ENCODE results near the gene NKX6-1.

Gene NKX6-1

DNA sequence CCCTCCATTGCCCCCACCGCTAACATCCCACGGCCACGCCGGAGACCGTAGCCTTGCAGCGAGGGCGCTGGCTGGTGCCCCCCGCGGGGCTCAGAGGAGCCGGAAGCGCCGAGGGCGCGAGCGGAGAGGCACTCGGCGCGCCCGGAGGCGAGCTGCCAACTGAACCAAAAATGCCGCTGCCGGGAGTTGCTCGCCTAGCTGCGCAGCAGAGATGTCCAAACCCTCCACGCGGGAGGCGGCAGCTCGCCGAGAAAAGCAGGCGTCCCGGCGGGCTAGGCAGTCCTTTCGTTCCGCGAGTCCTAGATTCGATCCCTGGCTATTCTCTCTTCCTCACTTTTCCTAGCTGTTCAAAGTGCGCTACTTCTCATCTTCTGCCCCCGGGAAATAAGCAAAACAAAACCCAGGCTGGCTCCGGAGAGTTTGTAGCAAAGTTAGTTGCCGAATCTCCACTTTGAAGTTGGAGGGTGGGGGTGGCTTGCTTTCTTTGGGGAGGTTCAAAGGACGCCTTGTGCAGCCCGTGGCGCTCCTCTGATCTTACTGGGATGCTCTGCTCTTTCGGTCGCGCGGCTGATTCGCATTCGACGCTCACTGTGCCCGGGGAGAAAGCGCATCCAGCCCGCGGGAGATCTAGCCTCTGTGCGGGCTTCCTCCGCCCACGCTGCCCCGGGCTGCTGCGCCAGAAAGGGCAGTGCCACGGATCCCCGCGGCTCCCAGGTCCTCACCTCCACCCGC, 723 bp downstream of the NKX6-1 start:
- DNase-seq (ENCODE audit: low read depth, low spot score), result no peak

DNA sequence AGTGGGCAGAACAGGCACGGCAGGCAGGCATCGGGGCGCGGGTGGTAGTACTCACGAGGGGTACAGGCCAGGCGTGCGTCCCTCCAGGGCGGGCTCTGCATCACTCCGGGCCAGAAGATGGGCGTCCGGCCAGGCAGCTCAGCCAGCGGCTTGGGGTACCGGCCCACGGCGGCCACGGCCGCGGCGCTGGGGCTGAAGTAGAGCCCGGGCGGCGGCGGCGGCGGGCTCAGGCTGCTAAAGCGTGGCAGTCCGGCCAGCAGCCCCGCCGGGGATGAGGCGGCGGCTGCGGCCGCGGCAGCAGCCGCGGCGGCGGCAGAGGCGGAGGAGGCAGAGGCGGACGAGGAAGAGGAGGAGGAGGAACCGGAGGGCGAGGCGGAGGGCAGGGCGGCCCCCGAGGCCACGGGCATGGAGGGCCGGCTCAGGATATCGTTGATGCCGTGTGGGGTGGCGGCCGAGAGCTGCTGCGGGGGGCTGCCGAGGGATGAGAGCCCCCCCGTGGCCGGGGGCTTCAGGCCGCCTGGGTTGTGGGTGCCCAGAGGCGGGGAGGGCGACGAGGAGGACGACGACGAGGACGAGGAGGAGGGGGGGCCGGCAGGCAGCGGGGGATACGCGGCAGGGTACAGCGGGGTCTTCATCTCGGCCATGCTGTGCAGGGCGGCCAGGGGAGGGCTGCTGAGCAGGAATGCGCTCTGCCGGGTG, 1.4 kb downstream of the NKX6-1 start:
- no peak for DNase-seq (ENCODE audit: low read depth, low spot score)

DNA sequence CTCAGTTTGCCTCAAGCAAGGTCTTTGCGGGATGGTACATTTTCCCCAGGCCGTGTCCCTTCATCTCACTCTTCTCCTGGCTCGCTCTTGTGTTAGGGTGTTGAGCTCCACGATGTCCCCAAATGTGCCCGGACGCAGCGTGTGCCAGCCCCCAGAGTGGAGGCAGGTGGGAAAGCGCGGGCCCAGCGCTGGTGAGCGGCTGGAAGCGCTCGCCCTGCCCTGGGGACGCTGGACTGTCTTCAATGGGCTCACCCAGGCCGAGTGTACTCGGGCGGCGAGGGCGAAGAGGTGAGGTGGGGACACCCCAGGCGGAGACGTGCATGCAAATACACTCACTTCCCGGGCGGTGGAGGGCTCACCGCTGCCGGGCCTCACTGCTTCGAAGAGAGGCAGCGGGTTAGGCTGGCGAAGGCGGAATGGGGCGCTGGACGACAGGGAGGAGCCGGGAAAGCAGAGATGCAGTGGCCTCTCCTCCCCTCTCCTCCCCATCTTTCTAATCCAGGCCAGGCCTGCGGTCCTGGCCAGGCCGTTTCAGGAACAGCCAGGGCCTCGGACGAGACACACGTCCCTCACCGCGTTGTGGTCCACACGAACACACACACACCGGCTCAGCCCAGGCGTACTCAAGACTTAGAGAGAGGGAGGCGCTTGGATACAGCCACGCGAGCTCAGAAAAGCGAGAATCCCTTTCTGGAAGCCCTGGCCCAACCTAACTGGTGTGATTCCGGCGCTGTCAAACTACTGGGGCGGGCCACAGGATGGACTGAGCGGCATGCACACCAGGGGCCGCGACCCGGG, 2.2 kb downstream of the NKX6-1 start:
- DNase-seq (ENCODE audit: low read depth, low spot score), result no peak

DNA sequence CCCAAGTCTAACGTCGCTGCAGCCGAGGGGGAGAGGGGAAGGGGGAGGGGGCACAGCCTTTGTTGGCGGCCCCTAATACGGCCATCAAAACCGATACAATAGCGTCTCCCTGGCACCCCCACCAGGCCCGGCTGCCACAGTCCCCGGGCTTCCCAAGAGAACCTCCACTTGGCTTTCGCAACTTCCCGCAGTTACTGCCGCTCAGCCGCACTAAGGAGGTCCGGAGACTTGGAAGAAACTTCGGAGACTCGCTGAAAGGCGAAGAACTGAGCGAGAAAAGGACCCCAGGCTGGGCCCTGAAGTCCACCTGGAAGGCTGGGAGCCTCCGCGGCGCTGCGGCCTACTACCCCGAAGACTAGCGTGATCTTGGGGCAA, 2.8 kb downstream of the NKX6-1 start:
- no peak for DNase-seq (ENCODE audit: low read depth, low spot score)

DNA sequence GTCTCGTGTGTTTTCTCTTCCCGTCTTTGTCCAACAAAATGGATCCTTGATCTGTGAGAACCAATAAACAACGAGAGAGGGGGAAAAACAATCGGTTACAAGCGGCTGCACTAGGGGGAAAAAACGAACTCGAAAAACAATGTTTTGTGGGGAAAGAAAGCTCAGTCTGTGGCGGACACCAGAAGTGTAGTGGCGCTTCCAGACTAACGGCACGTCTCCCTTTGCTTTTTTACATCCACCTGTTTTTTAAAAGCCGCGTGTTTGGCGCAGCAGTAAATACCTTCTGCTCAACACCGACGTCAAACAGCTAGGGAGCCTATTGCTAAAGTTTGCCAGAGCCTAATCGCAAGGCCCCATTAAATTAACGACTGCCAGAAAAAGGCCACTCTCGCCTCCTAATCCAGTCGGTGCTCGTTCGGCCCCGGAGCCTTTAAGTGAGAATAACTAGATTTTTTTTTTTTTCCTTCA, 3.3 kb downstream of the NKX6-1 start:
- DNase-seq (ENCODE audit: low read depth, low spot score), result no peak

DNA sequence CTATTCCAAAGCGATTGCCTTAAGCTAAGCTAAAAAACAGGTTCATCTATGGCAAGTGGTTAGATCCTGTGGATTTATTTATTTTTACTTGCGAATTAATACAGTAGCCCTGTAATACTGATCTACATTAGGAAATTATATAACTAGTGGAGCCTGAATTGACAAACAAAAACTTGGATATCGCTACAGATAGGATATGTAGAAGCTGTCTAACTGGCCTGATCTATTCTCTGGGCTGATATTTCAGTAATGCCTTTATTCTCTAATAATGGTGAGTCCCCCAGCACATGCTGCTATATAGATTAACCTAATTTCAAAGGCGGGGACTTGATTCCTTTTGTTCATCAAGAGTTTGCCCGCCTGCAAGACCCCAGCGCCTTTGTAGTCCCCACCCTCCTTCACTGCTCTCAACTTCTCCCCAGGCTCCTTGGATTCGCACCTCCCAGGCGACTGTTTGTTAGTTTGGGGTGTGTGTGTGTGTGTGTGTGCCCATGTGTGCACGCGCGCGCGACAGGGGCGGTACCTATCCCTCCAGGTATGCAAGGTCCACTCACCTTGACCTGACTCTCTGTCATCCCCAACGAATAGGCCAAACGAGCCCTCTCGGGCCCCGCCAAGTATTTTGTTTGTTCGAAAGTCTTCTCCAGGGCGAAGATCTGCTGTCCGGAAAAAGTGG, 3.8 kb downstream of the NKX6-1 start:
- DNase-seq (ENCODE audit: low read depth, low spot score), result no peak

DNA sequence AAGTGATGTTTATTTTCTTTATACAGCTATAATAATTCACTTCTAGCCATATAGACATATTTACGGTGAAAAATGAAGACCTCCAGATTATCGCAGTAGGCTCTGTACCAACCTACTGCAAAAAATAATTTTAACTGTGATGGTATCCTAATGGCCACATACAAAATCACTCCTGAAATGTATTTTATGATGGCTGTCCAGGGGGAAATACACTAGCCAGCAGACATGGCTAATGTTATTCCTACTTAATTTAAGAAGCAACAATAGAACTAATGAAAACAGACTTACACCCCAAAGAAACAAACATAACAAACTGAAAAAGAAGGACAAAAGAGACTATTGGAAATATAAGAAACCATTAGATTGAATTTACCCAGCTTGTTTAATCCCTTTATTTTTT, 4.6 kb downstream of the NKX6-1 start:
- DNase-seq (ENCODE audit: low read depth, low spot score), result no peak

DNA sequence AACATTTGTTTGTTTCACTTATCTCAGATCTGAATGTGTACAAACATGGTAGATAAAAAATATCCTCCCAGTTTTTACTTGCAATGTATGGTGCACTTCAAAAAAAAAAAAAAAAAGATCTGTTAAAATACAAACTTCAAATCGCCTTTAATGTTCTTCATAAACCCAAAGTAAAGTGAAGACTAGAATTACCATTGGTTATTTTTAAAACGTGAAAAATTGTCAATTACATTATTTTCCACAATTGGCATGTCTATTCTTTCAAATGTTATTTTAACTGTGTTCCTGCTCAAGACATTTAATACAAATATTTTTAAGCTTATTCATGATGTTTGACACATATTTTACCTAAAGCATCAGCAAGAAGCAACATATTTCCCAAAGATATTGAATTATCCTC, 5.0 kb downstream of the NKX6-1 start:
- DNase-seq (ENCODE audit: low read depth, low spot score), result no peak

DNA sequence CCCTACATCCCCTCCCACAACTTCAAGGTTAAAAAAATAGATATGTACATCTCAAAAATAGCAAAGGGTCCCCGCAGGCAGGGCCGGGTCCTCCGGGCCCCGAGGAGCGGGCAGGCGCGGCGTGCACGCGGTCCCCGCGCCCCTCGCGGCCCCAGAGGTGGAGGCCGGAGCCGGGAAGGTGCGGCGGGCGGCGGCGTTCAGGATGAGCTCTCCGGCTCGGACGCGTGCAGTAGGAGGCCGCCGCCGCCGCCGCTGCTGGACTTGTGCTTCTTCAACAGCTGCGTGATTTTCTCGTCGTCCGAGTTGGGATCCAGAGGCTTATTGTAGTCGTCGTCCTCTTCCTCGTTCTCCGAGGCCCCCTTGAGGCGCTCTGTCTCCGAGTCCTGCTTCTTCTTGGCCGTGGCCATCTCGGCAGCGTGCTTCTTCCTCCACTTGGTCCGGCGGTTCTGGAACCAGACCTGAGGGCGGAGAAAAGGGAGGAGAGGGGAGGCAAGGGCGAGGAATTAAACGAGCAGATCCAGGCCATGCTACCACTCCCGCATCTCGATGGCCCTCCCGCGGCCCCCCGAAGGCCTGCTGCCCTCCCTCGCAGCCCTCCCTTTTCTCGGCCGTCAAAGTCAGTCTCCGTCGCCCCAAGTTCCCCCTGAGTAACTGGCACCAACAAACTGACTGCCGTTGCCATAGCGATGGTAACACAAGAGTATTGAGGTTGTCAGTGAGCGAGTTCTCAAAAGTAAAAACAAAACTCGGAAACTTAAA, 5.8 kb downstream of the NKX6-1 start:
- no peak for DNase-seq (ENCODE audit: low read depth, low spot score)

DNA sequence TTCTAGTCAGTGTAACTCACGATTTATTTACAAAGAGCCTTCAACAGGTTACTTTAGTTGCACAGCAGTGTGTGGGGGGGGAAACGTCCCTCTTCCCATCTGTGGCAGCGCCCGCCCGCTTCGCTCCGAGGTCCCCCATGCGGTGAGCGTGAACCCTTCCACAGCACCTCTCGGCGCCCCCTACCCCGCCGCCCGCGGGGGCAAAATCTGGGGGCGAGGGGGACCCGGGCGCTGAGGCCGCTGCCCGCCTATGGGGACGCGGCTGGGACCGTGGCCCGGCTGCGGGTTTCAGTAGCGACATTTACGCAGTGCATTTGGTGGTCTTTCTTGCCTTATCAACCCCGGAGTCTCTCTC, 6.4 kb downstream of the NKX6-1 start:
- DNase-seq (ENCODE audit: low read depth, low spot score), result no peak

DNA sequence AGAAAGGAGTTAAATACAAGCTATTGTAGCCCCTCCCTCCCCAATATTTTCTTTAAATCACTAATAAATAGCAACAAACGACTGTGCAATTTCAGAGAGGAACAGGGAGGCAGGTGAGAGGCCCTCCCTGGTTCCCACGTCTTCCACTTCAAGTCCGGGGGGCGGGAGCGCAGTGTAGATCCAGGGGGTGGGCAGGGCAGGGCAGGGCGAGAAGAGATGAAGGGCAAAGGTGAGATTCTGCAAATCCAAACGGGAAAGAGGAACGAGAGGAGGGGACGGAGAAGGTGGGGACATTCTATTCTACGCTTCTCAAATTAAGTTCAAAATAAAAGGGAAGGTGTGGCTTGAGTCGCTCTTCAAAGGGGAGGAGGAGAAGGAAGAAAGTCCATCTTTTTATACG, 6.8 kb downstream of the NKX6-1 start:
- DNase-seq (ENCODE audit: low read depth, low spot score), result no peak

DNA sequence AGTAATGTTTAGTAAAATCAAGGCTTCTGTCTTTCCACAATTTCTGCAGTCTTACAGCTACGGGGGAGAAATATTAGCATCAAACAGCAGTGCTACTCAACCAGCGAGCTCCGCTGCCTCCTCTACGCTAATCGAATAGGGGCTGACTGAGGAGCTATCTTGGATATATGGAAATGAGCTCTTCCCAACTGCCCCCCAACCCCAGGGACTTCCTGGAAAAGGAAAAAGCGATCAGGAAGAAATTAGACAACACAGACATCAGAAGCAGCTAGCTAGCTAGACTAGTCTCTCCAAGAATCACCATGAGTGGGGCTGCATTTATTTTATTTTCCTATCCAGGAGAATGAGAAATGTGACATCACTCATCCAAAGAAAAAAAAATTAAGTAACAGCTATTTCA, 7.6 kb downstream of the NKX6-1 start:
- no peak for DNase-seq (ENCODE audit: low read depth, low spot score)

DNA sequence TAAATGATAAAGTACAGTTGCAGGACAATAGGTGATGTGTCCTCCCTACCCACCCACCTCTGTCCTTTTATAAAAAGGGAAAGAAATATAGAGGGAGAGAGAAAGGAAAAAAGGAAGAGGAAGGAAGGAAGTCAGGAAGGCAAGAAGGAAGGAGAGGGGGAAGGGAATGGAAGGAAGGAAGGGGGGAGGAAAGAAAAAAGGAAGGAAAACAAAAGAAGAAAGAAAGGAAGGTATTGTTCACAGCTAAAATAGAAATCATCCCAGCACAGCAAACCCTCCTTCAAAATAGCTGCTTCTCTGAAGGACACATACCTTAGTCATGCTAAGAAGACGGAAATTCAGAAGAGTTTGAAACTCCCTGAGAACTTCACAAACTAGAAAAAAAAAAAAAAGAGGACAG, 8.4 kb downstream of the NKX6-1 start:
- DNase-seq (ENCODE audit: low read depth, low spot score), result no peak

DNA sequence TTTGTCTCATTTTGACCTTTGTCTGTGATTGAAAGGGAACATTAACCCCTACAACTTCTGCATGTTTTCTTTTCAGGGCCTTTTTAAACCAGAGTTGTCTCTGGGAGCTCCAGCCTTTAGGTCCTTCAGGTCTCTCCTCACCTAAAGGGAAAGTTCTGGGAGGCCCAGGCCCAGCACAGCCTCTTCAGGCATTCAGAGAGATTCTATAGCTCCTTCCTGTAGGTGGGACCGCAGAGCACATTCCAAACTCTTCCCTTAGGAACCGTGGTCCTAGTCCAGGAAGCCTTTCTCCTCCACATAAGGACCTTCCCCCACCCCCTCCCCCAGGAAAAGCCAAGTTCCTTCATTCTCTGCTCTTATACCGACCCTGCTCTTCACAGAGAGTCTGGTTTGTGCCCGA, 14.9 kb downstream of the NKX6-1 start:
- DNase-seq (ENCODE audit: low read depth, low spot score), result no peak

DNA sequence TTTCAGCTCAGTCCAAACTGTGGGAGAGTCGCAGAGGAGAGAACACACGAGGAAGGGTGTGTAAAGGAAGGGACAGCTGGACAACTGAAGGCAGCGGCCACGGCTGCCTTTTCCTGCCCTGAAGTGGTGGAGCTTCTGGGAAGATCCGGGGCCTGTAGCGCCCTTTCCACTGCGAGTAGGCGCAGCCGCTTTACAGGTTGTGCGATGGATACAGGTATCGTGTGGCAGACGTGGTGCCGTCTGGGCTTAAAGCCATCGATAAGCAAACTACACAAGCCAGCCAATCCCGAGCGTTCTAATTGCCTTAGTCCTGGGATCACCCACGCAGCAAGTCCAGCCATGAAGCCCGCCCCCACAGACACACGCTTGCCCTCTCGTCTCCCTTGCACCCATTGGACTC, 15.4 kb downstream of the NKX6-1 start:
- no peak for DNase-seq (ENCODE audit: low read depth, low spot score)

DNA sequence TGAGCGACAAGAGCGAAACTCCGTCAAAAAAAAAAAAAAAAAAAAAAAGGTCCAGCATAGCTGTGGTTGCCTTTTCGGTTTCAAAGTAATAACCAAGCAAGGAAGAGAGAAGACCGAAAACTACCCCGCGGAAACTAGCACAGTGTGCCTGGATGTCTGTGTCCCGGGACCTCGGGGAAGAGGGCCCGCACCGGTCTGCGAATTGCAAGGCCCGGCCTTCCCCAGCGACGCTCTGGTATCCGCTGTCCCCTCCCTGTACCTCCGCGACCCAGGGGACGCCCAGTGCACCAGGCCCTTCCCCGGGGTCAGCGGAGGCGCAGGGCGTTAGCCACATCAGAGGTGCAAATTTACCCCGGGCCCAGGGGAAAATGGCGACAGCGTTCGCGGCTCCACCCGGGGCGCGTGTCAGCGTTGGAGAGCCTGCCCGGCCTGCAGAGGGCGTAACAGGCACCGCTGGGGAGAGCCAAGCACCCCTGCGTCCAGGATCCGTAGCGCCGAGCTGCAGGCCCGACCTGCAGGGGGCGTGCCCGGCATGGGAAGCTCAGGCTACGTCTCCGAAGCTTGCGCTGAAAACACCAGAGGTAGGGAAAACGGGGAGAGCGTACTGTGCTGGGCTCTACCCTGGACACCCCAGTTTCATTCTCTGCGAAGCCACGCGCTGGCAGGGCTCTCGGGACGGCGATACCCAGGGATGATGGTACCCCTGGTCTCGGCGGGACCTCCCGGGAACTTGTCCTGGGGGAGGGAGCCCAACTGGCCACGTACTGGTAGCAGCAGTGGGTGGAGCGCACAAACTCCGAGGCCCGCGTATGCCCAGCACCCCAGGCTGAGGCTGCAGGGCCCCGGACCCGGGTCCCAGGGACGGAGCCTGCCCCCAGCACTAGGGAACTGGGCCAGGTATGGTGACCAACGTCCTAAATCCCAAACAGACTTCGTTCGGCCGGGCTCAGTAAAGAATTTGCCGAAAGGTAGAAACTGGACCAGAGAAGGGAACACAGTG, 16.2 kb downstream of the NKX6-1 start:
- no peak for DNase-seq (ENCODE audit: low read depth, low spot score)

DNA sequence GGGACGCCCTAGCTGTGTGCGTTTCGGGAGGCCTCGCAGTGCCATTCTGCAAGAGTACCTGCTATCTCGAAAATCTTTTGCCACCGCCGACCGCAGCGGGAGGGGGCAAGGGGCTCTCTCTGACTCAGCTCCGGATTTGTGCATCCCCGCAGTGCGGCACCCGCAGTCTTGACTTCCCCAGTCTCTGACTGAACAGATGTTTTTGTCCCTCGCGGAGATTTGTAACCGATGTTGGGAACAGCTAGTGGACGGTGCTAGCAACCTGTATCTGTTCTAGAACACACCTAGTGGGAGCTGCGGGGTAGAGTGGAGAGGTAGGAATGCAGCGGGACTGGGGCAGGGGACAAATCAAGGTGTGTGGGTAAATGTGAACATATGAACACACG, 17.2 kb downstream of the NKX6-1 start:
- no peak for DNase-seq (ENCODE audit: low read depth, low spot score)

DNA sequence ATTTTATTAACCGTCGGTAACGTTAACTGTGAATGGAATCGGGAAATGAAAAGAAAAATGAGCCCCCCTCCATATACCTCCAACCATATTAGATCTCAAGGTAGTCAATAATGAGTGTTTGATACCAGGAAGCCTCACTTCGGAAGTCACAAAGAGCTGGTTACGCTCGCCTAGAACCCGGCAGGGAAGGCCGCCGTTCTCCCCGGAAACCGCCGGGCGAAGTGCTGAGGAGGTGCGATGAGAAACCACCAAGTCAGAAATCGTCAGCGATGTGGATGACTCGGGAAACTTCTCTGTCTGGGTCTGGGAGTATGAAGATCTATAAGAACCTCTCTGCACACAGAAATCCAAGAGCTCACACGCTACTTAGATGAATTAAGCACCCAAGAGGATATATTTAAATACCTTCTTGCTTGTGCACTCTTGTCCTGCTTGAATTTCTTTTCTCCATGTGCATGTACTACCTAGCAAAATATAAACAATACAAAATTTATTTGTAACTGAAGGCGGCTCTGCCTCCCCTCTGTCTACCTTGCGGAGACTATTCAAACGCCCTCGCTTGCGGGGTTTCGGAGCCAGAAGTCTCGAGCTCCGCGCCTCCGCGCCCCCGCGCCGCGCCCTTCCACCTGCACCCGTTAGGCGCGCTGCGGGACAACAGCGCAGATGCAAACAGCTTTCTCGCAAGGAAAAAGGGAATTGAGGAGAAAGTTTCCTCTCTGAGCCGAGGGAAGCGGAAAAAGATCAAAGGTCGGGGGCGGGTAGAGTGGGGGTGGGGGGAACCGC, 17.8 kb downstream of the NKX6-1 start:
- no peak for DNase-seq (ENCODE audit: low read depth, low spot score)

DNA sequence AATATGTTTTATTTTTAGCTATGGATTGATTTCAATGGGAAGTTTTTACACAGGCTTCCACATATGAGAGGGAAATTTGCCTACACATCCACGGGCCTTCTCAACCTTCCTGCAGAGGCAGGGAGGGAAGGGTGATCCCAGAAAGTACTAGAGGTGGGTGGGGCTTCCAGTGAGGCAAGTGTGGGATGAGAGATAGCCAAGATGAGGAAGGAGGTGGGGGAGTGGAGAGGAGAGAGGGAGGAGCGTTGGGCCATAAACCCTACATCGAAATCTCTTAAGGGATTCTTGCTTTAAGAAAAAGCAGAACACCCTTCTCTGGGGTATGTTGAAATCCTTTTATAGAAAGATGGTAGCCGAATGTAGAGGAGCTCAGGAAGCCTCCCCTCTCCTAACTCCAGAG, 19.0 kb downstream of the NKX6-1 start:
- no peak for DNase-seq (ENCODE audit: low read depth, low spot score)
